ENCODE measurements around the gene PALMD. TPM values are rescaled to one million over a fixed set of nuclear protein-coding genes. Genes with fewer than 3 reads are reported as not detected.

The PALMD gene
- total RNA-seq, 1 experiment from 2014 or later: 0.05 TPM

DNA sequence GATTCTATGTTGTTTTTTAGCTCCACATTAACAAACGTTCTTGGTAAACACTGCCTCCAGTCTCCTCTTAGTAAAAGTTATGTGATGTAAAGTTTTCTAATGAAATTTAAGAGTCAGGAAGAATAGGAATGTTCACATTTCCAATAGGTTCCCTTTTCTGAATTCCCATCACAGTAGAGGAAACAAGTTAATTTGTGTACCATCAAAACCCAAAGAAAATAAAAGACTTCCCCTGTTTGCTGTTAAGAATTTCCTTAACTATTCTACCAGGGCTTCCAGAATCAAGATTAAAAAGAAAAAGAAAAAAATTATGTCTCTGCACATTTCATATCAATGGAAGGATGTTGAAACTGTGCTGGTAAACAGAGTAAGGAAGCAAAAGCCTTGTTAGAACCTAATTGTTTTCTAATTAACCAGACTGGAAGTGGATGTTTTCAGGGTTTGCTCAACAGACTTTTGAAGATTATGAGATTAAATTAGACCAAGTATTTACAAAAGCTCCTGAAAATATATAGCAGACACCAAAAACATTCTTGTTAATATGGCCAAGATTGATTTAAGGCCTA, 43.4 kb upstream of the PALMD start:
- no TSS peak for BruUV-seq (replicated peaks)
- DNase-seq (ENCODE audit: low read depth, low spot score) (no peak), ATAC-seq (no peak)
- TF ChIP-seq POLR2AphosphoS5 (IDR thresholded peaks at IDR 0.05; ENCODE audit: low read depth, low read length) (no peak), SIN3A (IDR thresholded peaks at IDR 0.05; ENCODE audit: borderline replicate concordance, insufficient read depth, low read depth, low read length) (no peak), TCF7L2 (IDR thresholded peaks at IDR 0.05; ENCODE audit: low read depth, low read length) (no peak)
- TF ChIP-seq, protein P1, sequence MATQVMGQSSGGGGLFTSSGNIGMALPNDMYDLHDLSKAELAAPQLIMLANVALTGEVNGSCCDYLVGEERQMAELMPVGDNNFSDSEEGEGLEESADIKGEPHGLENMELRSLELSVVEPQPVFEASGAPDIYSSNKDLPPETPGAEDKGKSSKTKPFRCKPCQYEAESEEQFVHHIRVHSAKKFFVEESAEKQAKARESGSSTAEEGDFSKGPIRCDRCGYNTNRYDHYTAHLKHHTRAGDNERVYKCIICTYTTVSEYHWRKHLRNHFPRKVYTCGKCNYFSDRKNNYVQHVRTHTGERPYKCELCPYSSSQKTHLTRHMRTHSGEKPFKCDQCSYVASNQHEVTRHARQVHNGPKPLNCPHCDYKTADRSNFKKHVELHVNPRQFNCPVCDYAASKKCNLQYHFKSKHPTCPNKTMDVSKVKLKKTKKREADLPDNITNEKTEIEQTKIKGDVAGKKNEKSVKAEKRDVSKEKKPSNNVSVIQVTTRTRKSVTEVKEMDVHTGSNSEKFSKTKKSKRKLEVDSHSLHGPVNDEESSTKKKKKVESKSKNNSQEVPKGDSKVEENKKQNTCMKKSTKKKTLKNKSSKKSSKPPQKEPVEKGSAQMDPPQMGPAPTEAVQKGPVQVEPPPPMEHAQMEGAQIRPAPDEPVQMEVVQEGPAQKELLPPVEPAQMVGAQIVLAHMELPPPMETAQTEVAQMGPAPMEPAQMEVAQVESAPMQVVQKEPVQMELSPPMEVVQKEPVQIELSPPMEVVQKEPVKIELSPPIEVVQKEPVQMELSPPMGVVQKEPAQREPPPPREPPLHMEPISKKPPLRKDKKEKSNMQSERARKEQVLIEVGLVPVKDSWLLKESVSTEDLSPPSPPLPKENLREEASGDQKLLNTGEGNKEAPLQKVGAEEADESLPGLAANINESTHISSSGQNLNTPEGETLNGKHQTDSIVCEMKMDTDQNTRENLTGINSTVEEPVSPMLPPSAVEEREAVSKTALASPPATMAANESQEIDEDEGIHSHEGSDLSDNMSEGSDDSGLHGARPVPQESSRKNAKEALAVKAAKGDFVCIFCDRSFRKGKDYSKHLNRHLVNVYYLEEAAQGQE (IDR thresholded peaks at IDR 0.05; ENCODE audit: insufficient read depth in 1 of 2, low read depth in 2 of 2, low read length in 1 of 2): no peak
- TF ChIP-seq, protein P2, sequence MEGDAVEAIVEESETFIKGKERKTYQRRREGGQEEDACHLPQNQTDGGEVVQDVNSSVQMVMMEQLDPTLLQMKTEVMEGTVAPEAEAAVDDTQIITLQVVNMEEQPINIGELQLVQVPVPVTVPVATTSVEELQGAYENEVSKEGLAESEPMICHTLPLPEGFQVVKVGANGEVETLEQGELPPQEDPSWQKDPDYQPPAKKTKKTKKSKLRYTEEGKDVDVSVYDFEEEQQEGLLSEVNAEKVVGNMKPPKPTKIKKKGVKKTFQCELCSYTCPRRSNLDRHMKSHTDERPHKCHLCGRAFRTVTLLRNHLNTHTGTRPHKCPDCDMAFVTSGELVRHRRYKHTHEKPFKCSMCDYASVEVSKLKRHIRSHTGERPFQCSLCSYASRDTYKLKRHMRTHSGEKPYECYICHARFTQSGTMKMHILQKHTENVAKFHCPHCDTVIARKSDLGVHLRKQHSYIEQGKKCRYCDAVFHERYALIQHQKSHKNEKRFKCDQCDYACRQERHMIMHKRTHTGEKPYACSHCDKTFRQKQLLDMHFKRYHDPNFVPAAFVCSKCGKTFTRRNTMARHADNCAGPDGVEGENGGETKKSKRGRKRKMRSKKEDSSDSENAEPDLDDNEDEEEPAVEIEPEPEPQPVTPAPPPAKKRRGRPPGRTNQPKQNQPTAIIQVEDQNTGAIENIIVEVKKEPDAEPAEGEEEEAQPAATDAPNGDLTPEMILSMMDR (IDR thresholded peaks at IDR 0.05): no peak
- Histone ChIP-seq H3K4me1 (ENCODE audit: control insufficient read depth, insufficient read depth, low read length) (no peaks in the 10 kb centered on the region), H3K4me3 (ENCODE audit: low read depth in 2 of 2, low read length in 2 of 2) (no peak overlapping the region), H3K36me3 (ENCODE audit: control insufficient read depth, insufficient read depth, low read length) (no peaks in the 10 kb centered on the region), H3K27ac (ENCODE audit: low read length) (no peak overlapping the region), H3K9me3 (ENCODE audit: control insufficient read depth, insufficient read depth, low read depth, low read length) (no peaks in the 10 kb centered on the region), H3K27me3 (ENCODE audit: control insufficient read depth, insufficient read depth, low read length) (no peaks in the 10 kb centered on the region)
- POLR2A ChIA-PET: no interaction called here
- CTCF ChIA-PET: no interaction called here
- in situ Hi-C loops (cut with HindIII; ENCODE audit: low pct_unique_long_range_greater_than_20kb, low sequenced_read_pairs) (no loop called here), intact Hi-C loops (cut with micrococcal nuclease; ENCODE audit: unreplicated experiment) (no loop called here)

DNA sequence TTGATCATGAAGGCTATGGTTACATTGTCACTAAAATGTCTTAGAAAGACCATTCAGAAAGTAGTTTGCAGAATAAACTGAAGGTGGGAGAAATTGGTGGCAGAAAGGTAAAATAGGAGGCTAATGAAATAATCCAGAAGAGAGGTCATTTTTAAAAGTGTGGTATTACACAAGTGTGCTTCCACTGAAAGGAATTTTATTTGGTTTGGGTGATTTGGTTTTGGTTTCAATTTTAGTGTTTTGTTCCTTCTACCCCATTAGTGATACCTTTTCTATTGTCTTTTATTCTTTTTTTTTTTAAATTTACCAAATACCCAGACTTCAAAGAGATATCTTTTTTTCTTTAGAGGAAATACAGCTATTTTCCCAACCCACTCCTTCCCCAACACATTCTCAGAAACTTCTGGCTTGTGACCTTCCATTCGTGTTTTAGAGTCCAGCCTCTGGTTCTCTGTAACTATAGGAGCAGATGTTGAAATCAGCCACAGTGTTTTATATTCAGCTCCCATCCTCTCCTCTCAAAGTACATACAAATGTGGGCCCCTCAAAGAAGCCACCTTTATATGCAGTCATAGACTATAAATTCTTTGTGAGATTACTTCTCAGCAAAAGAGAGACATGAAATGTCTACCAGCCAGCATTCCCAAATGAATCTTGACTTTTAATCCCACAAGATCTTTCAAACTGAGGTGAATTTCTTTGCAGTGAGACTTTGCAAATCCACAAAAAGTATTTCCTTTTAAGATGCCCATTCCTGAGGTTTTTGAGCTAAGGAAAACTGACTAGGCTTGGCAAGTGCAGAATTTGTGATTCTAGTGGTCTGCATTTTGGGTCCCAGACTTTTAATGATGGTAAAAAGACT, 42.0 kb upstream of the PALMD start:
- no TSS peak for BruUV-seq (replicated peaks)
- ATAC-seq (no peak), DNase-seq (ENCODE audit: low read depth, low spot score) (no peak)
- in situ Hi-C loops (cut with HindIII; ENCODE audit: low pct_unique_long_range_greater_than_20kb, low sequenced_read_pairs): no loop called here
- POLR2A ChIA-PET: no interaction called here
- no peak overlapping the region for H3K27ac ChIP-seq (ENCODE audit: low read length)
- no peaks in the 10 kb centered on the region for H3K9me3 ChIP-seq (ENCODE audit: control insufficient read depth, insufficient read depth, low read depth, low read length)
- no peaks in the 10 kb centered on the region for H3K36me3 ChIP-seq (ENCODE audit: control insufficient read depth, insufficient read depth, low read length)
- intact Hi-C loops (cut with micrococcal nuclease; ENCODE audit: unreplicated experiment): no loop called here
- no peaks in the 10 kb centered on the region for H3K4me1 ChIP-seq (ENCODE audit: control insufficient read depth, insufficient read depth, low read length)
- no peak overlapping the region for H3K4me3 ChIP-seq (ENCODE audit: low read depth in 2 of 2, low read length in 2 of 2)
- TF ChIP-seq, protein P2 (IDR thresholded peaks at IDR 0.05): no peak
- no peak for TF ChIP-seq POLR2AphosphoS5 (IDR thresholded peaks at IDR 0.05; ENCODE audit: low read depth, low read length)
- TF ChIP-seq TCF7L2 (IDR thresholded peaks at IDR 0.05; ENCODE audit: low read depth, low read length): no peak
- TF ChIP-seq SIN3A (IDR thresholded peaks at IDR 0.05; ENCODE audit: borderline replicate concordance, insufficient read depth, low read depth, low read length): no peak
- TF ChIP-seq, protein P1 (IDR thresholded peaks at IDR 0.05; ENCODE audit: insufficient read depth in 1 of 2, low read depth in 2 of 2, low read length in 1 of 2): no peak
- no peaks in the 10 kb centered on the region for H3K27me3 ChIP-seq (ENCODE audit: control insufficient read depth, insufficient read depth, low read length)
- CTCF ChIA-PET: no interaction called here

Data from Panc1 (cell line).